Keratinocyte (primary cell): ENCODE results near the gene CCDC102B. TPM values are rescaled to one million over a fixed set of nuclear protein-coding genes. Genes with fewer than 3 reads are reported as not detected.

ENCODE experiments used
- DNase-seq: peaks from one replicate; pipeline ENCODE4 v3.0.0-alpha.2; 2011; ENCODE audit warnings: low read depth, missing footprints, low spot score
- FAIRE-seq: peaks from 2 replicates; lab custom pipeline; 2011; peaks lifted over from hg19 to GRCh38; lab: Jason Lieb, UNC
- H2AFZ ChIP-seq: 2 replicates; pipeline ENCODE4 v1.6.0; 2012; ENCODE audit warnings: low read length, control low read depth, inconsistent platforms; ENCODE audit not compliant: control insufficient read depth
- H3K27ac ChIP-seq: 2 replicates; pipeline ENCODE4 v1.5.1; 2011; ENCODE audit warnings: low read length; ENCODE audit not compliant: control insufficient read depth, insufficient read depth
- H3K27me3 ChIP-seq: 3 replicates; pipeline ENCODE4 v1.6.0; 2011; ENCODE audit warnings: low read length; ENCODE audit not compliant: control insufficient read depth, insufficient read depth; ENCODE audit errors: extremely low read depth
- H3K36me3 ChIP-seq, 2 experiments: 2 replicates in 1 of 2; 3 replicates in 1 of 2; pipeline ENCODE4 v1.5.1; 2011; ENCODE audit warnings: low read length in 2 of 2, mild to moderate bottlenecking in 1 of 2; ENCODE audit not compliant: control insufficient read depth in 2 of 2, insufficient read depth in 2 of 2; ENCODE audit errors: extremely low read depth in 1 of 2
- H3K4me1 ChIP-seq: 3 replicates; pipeline ENCODE4 v1.5.1; 2011; ENCODE audit warnings: low read length; ENCODE audit not compliant: control insufficient read depth, insufficient read depth; ENCODE audit errors: extremely low read depth
- H3K4me2 ChIP-seq: 3 replicates; pipeline ENCODE4 v1.6.0; 2011; ENCODE audit warnings: low read depth, low read length; ENCODE audit not compliant: control insufficient read depth, insufficient read depth; ENCODE audit errors: extremely low read depth
- H3K4me3 ChIP-seq, 3 experiments: fragments of 200-600 bp in 1 of 3; sonication (generic) in 1 of 3; 2 replicates in 2 of 3; 3 replicates in 1 of 3; pipeline ENCODE4 v1.5.1; 2011 to 2016; ENCODE audit warnings: low read length in 3 of 3, mild to moderate bottlenecking in 3 of 3, control low read depth in 2 of 3, inconsistent platforms in 1 of 3, low read depth in 1 of 3, mixed read lengths in 1 of 3, mixed run types in 1 of 3, moderate library complexity in 1 of 3; ENCODE audit not compliant: control insufficient read depth in 2 of 3, insufficient read depth in 2 of 3; ENCODE audit errors: extremely low read depth in 1 of 3
- H3K79me2 ChIP-seq: 2 replicates; pipeline ENCODE4 v1.6.0; 2012; ENCODE audit warnings: low read length; ENCODE audit not compliant: control insufficient read depth, insufficient read depth
- H3K9ac ChIP-seq: 3 replicates; pipeline ENCODE4 v1.6.0; 2011; ENCODE audit warnings: low read length; ENCODE audit not compliant: control insufficient read depth, insufficient read depth; ENCODE audit errors: extremely low read depth
- H3K9me1 ChIP-seq: 3 replicates; pipeline ENCODE4 v1.6.0; 2011; ENCODE audit warnings: low read length; ENCODE audit not compliant: control insufficient read depth, insufficient read depth; ENCODE audit errors: extremely low read depth
- H3K9me3 ChIP-seq: 2 replicates; pipeline ENCODE4 v1.5.1; 2012; ENCODE audit warnings: low read depth, low read length; ENCODE audit not compliant: control insufficient read depth
- H4K20me1 ChIP-seq: 3 replicates; pipeline ENCODE4 v1.6.0; 2011; ENCODE audit warnings: low read length; ENCODE audit not compliant: control insufficient read depth, insufficient read depth; ENCODE audit errors: extremely low read depth
- CTCF ChIP-seq, 3 experiments: IDR thresholded peaks in 1 of 3; conservative IDR thresholded peaks in 1 of 3; optimal IDR thresholded peaks in 1 of 3; 2 replicates in 2 of 3; 3 replicates in 1 of 3; pipeline versions ENCODE3 to v1.5.1; 2011; ENCODE audit warnings: low read length in 3 of 3, mild to moderate bottlenecking in 3 of 3, moderate library complexity in 2 of 3, control low read depth in 1 of 3, inconsistent platforms in 1 of 3; ENCODE audit not compliant: insufficient read depth in 2 of 3; ENCODE audit errors: extremely low read depth in 1 of 3
- EZH2 ChIP-seq: IDR thresholded peaks from one replicate; pipeline ENCODE4 v1.6.1; 2012; ENCODE audit warnings: inconsistent platforms, mild to moderate bottlenecking, low read length, moderate library complexity
- dilution Hi-C: fragments of 300-500 bp; cut with MboI; formaldehyde crosslinking; loops from one replicate; pipeline ENCODE4 v1.7.0; 2020; ENCODE audit warnings: low sequenced_read_pairs; ENCODE audit not compliant: extremely low pct_ligation_motif_present
- polyA plus RNA-seq, 5 experiments: library from polyadenylated mRNA; depleted of rRNA in 3 of 5; stranded (reverse) in 3 of 5; stranded (forward) in 1 of 5; unstranded in 1 of 5; fragments of >200 nt; gene quantifications; 1 replicate in 1 of 5; 2 replicates in 3 of 5; 3 replicates in 1 of 5; pipeline versions ENCODE4 v1.2.1 to v1.2.3, GENCODE V29; 2011 to 2012; ENCODE audit warnings: missing spikeins in 2 of 5, low read depth in 1 of 5, low replicate concordance in 1 of 5

Gene CCDC102B
- polyA plus RNA-seq, 1 donor (not counting 4 experiments of a cell fraction or from before 2014, with no cell fraction given) = 0.60 TPM

GRCh38 chr18:68780802-68781635 lies 16.9 kb upstream of the CCDC102B start:
- Histone ChIP-seq H3K79me2 (no peaks in the 10 kb centered on the region), H4K20me1 (no peaks in the 10 kb centered on the region), H3K4me2 (no peak overlapping the region), H3K27ac (no peak overlapping the region), H3K9me3 (no peaks in the 10 kb centered on the region), H3K9ac (no peak overlapping the region), H3K27me3 (no peaks in the 10 kb centered on the region), H3K4me1 (no peaks in the 10 kb centered on the region), H2AFZ (no peak overlapping the region), H3K4me3 (no peak overlapping the region), H3K36me3 (no peaks in the 10 kb centered on the region), H3K9me1 (no peaks in the 10 kb centered on the region)
- TF ChIP-seq CTCF (optimal IDR thresholded peaks at IDR 0.05 in 1 of 3, IDR thresholded peaks at IDR 0.05 in 1 of 3, conservative IDR thresholded peaks at IDR 0.05 in 1 of 3; ENCODE audit: extremely low read depth in 1 of 3, insufficient read depth in 2 of 3, low read length in 3 of 3) (no peak), EZH2 (no peak)
- dilution Hi-C loops = no loop called here
- FAIRE-seq = no peak
- no peak for DNase-seq

- no peaks in the 10 kb centered on the region for H3K9me3 ChIP-seq
- H3K9me1 ChIP-seq = no peaks in the 10 kb centered on the region
- DNase-seq = no peak
- dilution Hi-C loops = no loop called here
- H2AFZ ChIP-seq = no peak overlapping the region
- no peak overlapping the region for H3K9ac ChIP-seq
- H3K27ac ChIP-seq = no peak overlapping the region
- no peak overlapping the region for H3K4me3 ChIP-seq
- H3K27me3 ChIP-seq = no peaks in the 10 kb centered on the region
- H3K79me2 ChIP-seq = no peaks in the 10 kb centered on the region
- TF ChIP-seq EZH2 (no peak), CTCF (optimal IDR thresholded peaks at IDR 0.05 in 1 of 3, IDR thresholded peaks at IDR 0.05 in 1 of 3, conservative IDR thresholded peaks at IDR 0.05 in 1 of 3; ENCODE audit: extremely low read depth in 1 of 3, insufficient read depth in 2 of 3, low read length in 3 of 3) (no peak)
- H3K4me1 ChIP-seq = no peaks in the 10 kb centered on the region
- H3K36me3 ChIP-seq = no peaks in the 10 kb centered on the region
- no peak overlapping the region for H3K4me2 ChIP-seq
- no peak for FAIRE-seq
- no peaks in the 10 kb centered on the region for H4K20me1 ChIP-seq
Measured at GRCh38 chr18:68783506-68783905, 14.4 kb upstream of the CCDC102B start.
